Activated T-cell treated with anti-CD3 and anti-CD28 coated beads, Interleukin-2, amount 50 U/mL, for 48 hours (primary cell): ENCODE measurements around the gene FBH1.
"Not testable (repeated sequence)": the region's sequence is repeated elsewhere in the genome, so short reads cannot be mapped to it uniquely, and the experiment has no call there.

Experiments used
- DNase-seq, 2 experiments: peaks; one replicate each; pipeline ENCODE4 v3.0.0-alpha.2; 2020

FBH1 gene

GRCh38 chr10:5889624-5890451 lies at the start of gene FBH1, which contains the start of gene ANKRD16:
Gene FBH1, plus strand, starts transcription at chr10:5890243. Its CDS starts 103 bp downstream, at chr10:5890346.
Gene ANKRD16, minus strand, starts transcription at chr10:5889893. Its CDS starts 539 bp downstream, at chr10:5889354.
- DNase-seq, result peak; percentile 99 to 100

DNA sequence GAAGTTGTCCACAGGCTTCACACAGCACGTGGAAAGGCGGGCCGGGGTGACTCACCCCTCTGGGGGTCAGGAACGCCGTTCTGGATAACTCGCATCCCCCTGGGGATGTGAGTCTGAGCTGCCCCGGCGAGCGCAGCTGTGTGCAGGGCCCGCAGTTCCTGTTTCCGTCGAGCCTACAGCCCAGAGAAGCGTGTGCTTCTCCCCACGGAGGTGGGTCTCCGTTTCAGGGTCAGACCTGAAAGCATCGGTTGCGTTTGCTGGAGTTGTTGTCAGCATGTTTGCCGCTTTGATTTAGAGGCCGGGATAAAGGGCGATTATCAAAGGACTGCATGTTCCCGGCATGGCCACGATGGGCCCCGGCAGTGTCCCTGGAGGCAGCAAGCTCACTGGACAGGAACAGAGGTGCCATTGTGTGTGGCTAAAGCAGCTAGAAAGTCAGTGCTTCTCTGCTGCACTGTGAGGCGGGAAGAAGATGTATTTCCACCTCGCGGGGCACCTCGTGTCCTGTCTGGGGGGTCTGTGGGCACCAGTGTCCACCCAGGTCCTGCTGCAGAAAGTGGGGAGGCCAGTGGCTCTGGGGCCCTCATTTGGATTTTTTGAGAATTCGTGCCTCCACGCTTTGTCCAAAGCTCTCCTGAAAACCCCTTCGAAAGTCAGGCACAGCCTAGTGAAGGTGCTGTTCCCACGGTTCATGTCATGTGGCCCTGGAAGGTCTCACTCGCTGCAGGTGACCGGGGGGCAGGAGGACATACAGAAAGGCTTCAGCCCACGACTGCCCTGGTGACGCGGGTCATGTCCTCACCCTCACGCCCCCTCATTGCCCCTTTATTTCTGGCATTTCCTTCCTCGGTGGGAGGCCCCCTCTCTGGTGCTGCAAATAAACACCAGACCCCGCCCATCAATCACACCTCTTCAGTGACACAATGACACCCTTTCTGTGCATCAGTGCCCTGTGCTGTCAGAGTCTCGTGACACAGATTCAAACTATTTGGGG lies 49.4 kb upstream of the FBH1 start:
- DNase-seq, result no peak

- no peak for DNase-seq
These were observed 48.1 kb upstream of the FBH1 start for GRCh38 chr10:5841965-5842364.

GRCh38 chr10:5843686-5844344 lies 46.2 kb upstream of the FBH1 start:
- DNase-seq, result no peak

GRCh38 chr10:5844345-5845055 lies 45.5 kb upstream of the FBH1 start:
- DNase-seq, result no peak

DNA sequence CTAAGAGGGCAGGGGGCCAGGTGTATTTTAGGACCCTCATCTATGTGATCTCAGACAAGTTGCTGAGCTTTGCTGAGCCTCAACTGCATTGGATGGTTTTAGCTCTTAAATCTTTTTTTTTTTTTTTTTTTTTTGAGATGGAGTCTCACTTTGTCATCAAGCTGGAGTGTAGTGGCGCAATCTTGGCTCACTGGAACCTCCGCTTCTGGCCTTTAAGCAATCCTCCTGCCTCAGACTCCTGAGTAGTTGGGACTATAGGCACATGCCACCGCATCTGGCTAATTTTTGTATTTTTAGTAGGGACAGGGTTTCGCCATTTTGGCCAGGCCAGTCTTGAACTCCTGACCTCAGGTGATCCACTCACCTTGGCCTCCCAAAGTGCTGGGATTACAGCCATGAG lies 43.4 kb upstream of the FBH1 start:
- not testable (repeated sequence) for DNase-seq

DNA sequence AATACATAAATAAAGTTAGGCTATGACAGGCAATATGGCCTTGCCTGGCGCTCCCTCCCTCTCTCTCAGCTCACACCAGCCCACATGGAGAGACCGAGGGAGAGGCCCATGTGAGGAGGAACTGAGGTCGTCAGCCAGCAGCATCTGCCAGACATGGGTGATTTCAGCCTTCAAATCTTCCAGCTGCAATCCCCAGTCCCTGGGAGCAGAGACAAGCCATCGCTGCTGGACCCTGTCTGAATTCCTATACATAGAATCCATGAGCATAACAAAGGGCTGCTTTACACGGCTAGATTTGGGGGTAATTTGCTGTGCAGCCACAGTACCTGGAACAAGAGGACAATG lies 35.9 kb upstream of the FBH1 start:
- no peak for DNase-seq

DNA sequence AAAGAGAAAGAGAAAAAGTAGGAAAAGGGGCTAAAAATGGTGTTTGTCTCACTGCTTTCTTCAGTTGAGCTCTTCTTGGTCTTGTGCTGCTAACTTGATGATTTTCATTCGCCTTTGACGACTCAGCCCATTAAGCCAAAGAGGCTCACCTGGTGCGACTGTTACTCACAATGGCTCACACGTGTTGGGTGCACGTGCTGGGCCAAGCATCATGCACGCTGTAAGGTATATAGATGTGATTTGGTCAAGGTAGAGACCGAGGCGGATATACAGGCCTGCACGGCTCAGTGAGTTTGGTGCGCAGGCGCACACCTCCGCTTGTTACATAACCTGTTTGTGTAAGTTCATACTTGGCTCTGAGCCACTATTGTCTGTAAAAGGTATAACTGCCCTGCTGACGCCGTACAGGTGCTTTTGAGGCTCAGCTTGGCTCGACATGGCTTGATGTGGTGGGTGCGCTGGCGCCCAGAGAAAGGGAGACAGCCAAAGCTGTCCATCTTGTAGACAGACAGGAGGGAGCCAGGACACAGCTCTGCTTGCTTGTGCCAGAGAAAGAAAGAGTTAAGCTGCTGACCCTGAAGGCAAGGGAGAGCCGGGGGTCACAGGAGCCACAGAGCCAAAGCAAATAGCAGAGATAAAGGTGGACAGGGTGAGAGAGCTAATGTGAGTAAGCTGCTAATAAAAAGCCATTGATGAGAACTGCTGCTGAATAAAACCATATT lies 33.9 kb upstream of the FBH1 start:
- no peak for DNase-seq

DNA sequence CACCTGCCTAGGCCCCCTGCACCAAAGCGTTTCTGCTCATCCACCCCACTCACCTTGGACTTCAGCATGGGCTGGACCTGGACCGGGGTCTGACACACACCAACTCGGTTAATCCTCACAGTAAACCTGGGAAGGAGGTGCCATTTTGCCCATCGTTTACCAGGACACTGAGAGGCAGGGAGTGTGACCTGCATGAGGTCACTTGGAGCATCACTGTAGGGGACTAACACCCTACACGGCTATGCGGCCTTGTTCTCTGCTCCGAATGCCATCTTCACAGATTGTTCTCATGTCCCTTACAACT lies 33.4 kb upstream of the FBH1 start:
- no peak for DNase-seq

DNA sequence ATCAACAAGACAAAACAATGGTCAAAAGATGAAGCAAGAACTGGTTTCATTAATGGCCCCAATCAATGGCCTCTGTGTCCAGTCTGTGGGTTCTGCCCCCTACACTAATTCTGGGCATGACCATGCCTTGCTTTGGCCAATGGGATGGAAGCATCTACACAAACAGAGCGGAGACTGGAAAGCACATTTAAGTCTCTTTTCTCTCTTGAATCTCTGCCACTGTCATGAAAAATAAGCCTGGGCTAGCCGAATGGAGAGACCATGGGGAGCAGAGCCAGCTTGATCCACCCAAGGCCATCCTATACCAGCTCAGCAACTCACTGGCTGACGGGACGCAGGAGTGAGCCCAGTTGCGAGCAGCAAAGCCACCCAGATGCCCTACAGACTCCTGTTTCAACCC lies 31.2 kb upstream of the FBH1 start:
- DNase-seq, result no peak

DNA sequence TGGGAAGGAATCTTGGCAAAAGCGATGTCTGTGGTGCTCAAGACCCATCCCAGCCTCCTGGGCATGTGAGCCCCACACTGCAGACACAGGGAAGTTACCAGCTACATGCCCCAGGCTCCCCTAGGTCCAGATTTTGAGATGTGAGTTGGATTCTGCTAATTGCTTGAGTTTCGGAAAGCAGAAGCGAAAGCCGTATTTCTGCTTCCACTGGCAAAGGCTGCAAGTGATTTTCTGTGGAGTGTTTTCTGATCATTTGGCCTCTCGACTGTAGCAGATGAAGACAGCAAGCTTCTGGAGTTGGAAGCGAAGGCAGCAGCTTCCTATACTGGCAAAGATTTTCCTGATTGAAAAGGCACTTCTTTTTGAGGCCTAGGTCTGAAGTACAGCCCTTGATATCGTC lies 30.0 kb upstream of the FBH1 start:
- DNase-seq, result no peak

DNA sequence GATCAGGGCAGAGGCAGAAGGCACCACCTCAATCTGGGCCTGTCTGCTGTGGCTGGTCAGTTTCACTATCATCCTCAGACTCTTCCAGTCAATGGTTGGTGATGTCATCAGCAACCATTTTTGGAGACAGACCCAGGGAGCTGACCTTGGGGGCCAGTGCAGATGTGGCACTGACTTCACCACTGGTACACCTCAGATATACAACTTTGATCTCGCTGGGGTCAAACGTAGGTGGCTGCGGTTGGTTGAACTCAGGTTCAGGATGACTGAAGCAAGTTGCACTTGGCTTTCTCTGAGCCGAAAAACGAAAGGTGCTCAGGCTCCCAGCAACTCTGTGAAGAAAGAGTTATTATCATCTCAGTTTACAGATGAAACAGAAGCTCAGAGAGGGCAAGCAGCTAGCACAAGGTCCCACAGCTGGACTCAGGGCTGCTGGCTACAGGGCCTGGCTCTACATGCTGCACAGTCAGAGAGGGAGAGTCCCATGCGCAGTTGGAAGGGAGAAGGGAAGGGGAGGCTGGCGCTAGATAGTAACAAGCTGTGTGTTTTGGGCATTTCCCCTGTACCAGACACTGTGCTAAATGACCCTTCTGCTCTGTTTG lies 27.6 kb upstream of the FBH1 start:
- peak in 1 of 2 experiments; percentile 16 for DNase-seq

DNA sequence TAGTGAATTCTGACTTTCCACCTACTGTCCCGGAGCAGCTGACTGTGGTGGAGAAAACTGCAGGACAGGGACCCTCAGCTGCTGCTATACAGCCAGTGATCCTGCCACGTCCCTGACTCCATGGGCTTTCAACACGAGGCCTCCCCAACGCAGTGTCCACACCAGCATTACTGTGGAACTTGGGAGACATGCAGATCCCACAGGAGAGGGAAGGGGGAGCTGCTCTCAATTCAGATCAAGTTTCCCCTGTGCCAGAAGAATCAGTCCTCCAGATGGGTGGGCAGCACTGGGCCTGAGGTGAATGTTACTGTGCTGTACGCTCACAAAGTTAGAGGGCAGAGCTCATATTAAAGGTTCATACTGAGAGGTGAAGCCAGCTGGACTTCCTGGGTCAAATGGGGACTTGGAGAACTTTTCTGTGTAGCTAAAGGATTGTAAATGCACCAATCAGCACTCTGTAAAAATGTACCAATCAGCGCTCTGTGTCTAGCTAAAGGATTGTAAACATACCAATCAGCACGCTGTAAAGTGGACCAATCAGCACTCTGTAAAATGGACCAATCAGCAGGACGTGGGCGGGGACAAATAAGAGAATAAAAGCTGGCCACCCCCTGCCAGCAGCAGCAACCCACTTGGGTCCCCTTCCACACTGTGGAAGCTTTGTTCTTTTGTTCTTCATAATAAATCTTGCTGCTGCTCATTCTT lies 26.9 kb upstream of the FBH1 start:
- peak in 1 of 2 experiments; percentile 10 for DNase-seq

DNA sequence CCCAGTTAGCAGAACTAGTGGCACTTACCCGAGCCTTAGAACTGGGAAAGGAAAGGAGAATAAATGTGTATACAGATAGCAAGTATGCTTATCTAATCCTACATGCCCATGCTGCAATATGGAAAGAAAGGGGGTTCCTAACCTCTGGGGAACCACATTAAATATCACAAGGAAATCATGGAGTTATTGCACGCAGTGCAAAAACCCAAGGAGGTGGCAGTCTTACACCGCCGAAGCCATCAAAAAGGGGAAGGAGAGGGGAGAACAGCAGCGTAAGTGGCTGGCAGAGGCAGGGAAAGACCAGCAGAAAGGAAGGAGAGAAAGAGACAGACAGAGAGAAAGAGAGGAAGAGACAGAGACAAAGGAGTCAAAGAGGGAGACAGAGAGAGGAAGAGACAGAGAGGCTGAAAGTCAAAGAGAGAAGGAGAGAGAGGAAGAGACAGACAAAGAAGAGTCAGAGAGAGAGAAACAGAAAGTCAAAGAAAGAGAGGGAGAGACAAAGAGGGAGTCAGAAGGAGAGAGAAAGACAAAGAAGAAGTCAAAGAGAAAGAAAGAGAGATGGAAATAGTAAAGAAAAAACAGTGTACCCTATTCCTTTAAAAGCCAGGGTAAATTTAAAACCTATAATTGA lies 23.5 kb upstream of the FBH1 start:
- not testable (repeated sequence) for DNase-seq

DNA sequence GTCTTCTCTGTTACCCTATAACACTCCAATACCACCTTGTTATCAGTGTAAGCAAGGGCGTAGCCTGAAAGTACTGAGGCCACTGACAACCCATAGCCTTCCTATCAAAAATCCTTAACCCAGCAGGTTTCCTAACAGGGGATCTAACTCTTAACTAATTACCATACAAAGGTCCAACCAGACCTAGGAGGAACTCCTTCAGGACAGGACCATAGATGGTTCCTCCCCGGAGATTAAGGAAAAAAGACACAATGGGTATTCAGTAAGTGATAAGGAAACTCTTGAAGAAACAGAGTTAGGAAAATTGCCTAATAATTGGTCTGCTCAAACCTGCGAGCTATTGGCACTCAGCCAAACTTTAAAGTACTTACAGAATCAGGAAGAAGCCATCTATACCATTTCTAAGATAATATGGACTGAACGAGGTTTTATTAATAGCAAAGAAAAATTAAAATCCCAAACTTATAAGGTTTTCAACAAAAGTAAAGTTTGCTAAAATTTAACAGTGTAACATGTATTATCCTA lies 22.9 kb upstream of the FBH1 start:
- DNase-seq, result not testable (repeated sequence)

DNA sequence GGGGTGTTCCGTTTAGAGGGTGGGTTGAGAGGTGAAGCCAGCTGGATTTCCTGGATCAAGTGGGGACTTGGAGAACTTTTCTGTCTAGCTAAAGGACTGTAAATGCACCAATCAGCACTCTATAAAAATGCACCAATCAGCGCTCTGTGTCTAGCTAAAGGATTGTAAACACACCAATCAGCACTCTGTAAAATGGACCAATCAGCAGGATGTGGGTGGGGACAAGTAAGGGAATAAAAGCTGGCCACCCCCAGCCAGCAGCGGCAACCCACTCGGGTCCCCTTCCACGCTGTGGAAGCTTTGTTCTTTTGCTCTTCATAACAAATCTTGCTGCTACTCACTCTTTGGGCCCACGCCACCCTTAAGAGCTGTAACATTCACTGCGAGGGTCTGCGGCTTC lies 21.7 kb upstream of the FBH1 start:
- DNase-seq, result peak in 1 of 2 experiments; percentile 11

GRCh38 chr10:5869156-5869555 lies 20.9 kb upstream of the FBH1 start:
- peak in 1 of 2 experiments; percentile 1 for DNase-seq

DNA sequence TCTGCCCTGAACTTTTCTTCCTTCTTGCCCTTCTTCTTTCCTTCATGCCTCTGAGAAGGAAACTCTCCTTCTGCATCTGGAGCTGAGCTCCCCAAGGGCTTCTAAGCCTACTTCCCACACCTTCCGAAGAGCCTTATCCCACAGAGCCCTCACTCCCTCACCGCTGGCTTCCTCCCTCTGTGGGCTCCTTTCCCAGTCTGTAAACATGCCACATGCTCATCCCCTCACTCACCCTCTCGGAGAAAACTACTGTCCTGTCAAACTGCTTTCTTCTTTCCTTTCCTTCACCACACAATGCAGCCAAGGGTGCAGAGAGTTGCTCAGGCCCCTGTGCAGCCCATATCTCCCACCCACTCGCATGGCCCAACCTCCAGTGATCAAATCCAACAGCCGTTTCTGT lies 18.4 kb upstream of the FBH1 start:
- peak in 1 of 2 experiments; percentile 9 for DNase-seq

GRCh38 chr10:5873515-5873995 lies 16.5 kb upstream of the FBH1 start:
- peak; percentile 82 to 83 for DNase-seq
